Fibroblast of peridontal ligament (primary cell): ENCODE data around the gene NRIP1.
"Not testable (repeated sequence)": the region's sequence is repeated elsewhere in the genome, so short reads cannot be mapped to it uniquely, and the experiment has no call there.

Experiments
- DNase-seq: peaks from one replicate; pipeline ENCODE4 v3.0.0-alpha.2; 2010; ENCODE audit errors: extremely low read depth

The NRIP1 gene

DNA sequence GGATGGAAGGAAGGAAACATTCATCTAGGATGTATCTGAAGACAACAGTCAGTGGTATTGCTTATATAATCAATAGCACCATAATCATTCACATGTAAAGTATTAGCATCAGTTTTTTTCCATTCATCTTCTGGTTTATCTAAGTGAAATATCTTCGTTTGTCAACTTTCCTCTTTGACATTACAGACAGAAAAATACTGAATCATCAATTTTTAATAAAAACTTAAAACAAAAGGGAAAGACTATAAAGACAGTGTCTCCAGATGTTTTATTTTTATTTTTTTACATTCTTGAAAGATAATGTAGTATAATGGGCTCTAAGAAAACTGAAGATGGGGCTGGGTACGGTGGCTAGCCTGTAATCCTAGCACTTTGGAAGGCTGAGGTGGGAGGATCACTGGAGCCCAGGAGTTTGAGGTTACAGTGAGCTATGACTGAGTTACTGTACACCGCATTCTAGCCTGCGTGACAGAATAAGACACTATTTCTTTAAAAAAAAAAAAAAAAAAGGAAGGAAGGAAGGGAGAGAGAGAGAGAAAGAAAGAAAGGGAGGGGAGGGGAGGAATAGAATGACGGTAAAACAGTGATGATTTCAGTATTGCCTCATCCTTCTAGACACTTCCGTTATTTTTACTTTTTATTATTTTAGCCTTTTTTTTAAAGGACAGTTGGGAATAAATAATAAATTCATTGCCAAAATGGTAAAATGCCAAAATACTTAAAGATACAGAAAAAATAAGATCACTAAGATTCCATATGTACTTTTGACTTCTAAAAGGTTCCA, 89.5 kb downstream of the NRIP1 start:
- no peak for DNase-seq

- no peak for DNase-seq
These were observed 92.1 kb downstream of the NRIP1 start for GRCh38 chr21:14972678-14973077.

- peak; percentile 24 for DNase-seq
These were observed 96.0 kb downstream of the NRIP1 start for GRCh38 chr21:14968821-14969220.

DNA sequence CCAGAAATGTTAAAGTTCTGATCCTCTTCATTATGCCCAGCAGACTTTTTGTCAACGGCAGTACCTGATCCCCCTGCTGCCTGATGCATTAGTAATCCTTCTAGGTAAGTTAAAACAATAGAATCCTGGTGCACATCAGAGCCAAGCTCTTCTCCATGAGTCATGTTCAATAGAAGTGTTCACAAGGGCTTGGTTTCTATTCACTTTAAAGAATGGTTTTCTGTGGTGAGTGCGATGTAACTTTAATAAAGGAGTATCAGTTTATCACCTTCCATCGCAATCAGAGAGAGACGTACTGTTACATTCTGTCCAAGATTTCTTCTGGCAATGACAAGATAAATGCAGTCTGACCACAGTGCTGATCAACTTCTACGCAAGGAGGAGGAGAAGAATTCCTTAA, 96.8 kb downstream of the NRIP1 start:
- DNase-seq, result no peak

- DNase-seq, result no peak
These were observed 100.2 kb downstream of the NRIP1 start for GRCh38 chr21:14964621-14965020.

DNA sequence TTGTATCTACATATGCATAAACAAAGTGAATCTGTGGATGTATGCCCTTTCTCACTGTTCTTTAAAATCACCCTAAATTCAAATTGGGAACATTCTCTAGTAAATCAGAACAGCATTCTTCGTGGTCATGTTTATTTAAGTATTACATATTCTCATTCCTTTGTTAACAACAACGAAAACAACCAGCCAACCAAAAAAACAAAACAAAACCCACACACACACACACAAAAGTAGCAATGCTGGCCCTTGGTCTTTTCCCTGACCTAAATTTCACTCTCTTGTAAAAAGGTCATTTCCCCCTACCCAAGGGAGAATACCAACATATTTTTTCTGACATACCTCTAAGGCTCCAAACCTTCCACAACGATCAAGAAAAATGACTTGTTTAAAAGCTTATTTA, 102.6 kb downstream of the NRIP1 start:
- peak; percentile 37 for DNase-seq

DNA sequence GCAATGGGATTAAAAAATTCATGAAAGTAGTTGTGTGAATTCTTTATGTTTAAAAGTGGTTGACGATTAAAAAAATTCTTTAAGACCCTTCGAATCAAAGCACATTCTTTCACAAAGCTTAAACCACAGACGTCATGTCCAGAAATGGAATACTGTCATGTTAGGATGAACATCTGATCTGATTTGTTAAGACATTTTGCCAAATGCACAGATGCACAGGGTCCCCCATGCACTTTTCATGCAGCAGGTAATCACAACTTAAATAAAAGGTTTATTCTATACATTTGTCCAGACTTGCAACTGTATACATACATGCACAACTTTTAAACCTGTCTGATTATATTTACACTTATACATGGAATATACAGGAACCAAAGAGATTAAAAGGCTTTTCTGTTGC, 103.3 kb downstream of the NRIP1 start:
- no peak for DNase-seq

- no peak for DNase-seq
These were observed 105.5 kb downstream of the NRIP1 start for GRCh38 chr21:14959343-14959742.

GRCh38 chr21:14957836-14958235, 107.0 kb downstream of the NRIP1 start:
- no peak for DNase-seq

GRCh38 chr21:14956807-14957206, 108.0 kb downstream of the NRIP1 start:
- peak; percentile 62 for DNase-seq

DNA sequence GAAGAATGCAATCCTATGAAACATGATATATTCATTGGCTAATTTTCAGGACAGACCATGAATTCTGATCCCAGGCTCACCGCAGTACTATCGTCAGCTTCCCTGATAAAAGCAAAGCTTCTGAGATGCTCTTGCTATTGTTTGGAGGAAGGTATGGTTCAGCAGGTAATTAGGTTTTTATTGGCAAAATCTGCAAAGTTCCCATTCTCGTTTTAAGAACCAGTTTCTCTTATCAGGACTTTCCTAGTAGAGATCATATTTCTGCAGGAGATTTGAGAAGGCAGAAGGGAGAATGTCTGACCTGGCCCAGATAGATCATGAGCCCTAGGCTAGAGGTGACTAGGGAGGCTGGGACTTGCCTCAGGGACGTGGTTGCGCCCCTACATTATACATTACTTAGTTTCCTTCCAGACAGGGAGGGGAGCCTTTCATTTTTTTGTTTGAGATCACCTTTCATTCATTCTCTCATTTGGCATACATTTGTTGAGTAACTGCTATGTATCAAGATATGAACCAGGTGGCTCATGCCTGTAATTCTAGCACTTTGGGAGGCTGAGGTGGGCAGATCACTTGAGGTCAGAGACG, 108.8 kb downstream of the NRIP1 start:
- no peak for DNase-seq

DNA sequence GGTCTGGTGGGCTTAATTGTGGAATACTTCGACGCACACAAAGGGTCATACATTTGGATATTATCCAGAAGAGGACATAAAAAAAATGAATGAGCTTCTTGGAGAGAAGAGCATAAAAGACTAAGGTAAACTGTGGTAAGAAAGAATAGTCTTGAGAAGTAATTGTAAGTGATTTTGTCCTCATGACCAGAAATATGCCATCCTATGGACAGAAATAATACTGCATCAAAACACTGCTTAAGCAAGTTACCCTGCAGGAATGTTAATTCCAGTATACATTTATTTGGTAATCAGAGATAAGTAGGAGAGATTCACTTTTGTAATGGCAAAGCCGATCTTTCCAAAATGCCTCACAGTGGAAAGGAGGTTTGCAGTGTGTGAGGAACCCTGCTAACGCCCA, 111.9 kb downstream of the NRIP1 start:
- DNase-seq, result no peak

DNA sequence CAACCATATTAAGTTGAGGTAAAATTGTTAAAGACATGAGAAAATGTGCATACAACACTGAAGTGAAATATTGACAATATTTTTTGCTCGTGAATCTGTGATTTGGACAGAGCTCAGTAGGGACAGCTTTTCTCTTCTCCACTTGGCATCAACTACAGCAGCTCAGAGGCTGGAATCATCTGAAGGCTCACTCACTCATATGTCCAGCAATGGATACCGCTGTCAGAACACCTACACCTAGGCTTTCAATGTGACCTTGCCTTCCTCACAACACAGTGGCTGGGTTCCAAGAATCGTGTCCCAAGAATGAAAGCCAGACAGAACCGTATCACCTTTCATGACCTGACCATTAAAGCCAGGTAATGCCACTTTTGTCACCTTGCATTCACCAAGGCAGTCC, 115.2 kb downstream of the NRIP1 start:
- DNase-seq, result no peak

GRCh38 chr21:14947613-14948160, 117.1 kb downstream of the NRIP1 start:
- DNase-seq, result no peak

DNA sequence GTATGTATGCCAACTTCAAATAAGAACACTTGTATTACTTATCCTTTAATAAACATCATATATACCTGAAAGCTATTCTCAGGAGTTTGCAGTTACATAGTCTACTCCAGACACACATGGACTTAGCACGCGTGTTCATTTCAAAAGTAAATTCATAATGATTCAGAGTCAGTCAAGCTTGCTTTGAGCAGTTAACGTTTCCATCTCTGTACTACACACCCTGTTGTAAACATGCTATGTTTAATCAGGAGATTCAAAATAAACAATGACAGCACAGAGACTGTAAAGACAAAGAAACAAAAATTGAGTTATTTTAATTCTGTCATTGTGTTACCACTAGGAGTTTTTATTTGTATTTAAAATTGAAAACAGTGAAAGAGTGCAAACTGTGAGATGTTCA, 119.6 kb downstream of the NRIP1 start:
- no peak for DNase-seq

DNA sequence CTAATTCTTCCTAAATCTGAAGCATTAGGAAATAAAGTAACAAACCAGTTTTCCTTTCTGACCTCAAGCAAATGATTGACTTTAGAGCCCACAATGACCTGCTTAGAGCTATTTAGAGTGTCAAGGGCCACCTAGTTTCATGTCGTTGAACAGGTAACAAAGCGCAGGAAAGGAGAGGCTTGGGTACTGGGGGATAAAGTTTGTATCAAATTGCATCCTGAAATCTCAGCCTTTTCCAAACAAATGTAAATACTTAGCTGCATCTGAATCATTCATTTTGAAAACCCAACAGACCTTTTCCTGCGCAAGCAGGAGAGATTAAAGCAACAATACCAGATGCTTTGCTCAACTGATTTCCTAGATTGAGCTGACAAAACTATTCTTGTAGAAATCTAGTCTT, 121.2 kb downstream of the NRIP1 start:
- DNase-seq, result no peak

- no peak for DNase-seq
These were observed 121.9 kb downstream of the NRIP1 start for GRCh38 chr21:14942801-14943490.

DNA sequence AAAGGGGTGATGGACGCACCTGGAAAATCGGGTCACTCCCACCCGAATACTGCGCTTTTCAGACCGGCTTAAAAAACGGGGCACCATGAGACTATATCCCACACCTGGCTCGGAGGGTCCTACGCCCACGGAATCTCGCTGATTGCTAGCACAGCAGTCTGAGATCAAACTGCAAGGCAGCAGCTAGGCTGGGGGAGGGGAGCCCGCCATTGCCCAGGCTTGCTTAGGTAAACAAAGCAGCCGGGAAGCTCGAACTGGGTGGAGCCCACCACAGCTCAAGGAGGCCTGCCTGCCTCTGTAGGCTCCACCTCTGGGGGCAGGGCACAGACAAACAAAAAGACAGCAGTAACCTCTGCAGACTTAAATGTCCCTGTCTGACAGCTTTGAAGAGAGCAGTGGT, 137.5 kb downstream of the NRIP1 start:
- DNase-seq, result not testable (repeated sequence)

GRCh38 chr21:14926186-14926585, 138.6 kb downstream of the NRIP1 start:
- peak; percentile 47 for DNase-seq

- DNase-seq, result peak; percentile 79
These were observed 141.3 kb downstream of the NRIP1 start for GRCh38 chr21:14923468-14923867.

DNA sequence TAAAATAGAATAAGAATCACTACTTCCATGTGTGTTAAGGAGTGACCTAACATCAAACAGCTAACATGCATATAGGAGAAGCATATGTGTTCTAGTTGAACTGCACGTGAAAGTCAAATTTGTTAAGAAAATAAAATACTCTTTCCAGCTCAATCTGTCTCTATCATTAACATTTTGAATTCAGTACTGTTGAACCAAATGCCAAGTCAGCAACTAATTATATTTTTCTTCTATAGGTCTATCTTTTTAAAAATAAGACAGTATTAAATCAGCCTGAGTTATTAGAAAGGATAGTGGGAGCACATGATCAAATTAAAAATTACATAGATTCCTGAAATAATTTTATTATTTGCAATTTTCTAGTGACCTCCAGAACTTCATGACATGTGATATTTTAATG, 141.8 kb downstream of the NRIP1 start:
- no peak for DNase-seq

- DNase-seq, result no peak
These were observed 146.3 kb downstream of the NRIP1 start for GRCh38 chr21:14918527-14918926.

GRCh38 chr21:14917762-14918161, 147.0 kb downstream of the NRIP1 start:
- DNase-seq, result no peak
